HepG2 (cell line): Measurements from ENCODE around the gene SEMA6B. TPM values are rescaled to one million over a fixed set of nuclear protein-coding genes. Genes with fewer than 3 reads are reported as not detected.

Experiments used
- ATAC-seq: fragments of 200-7000 bp; cut with Tn5 transposase; 3 replicates; pipeline ENCODE4 v1.9.1; 2020; ENCODE audit warnings: mild to moderate bottlenecking, moderate library complexity
- BruUV-seq: library from RNA; stranded (reverse); fragments of 400-500 nt; replicated peaks from 2 replicates; lab custom pipeline; 2021; lab: Mats Ljungman, UMichigan
- CTCF ChIA-PET: fragments of 300-600 bp; formaldehyde crosslinking; extraction: SDS; loops from one replicate; lab custom pipeline; 2021; ENCODE audit warnings: low total read pairs, inconsistent platforms, low intra/inter-chr PET ratio; lab: Yijun Ruan, JAX
- POLR2A ChIA-PET: fragments of 350-600 bp; sonication (Branson Sonifier 250); formaldehyde crosslinking; loops from one replicate; lab custom pipeline; 2020; ENCODE audit warnings: antibody characterized with exemption, inconsistent platforms; lab: Yijun Ruan, JAX
- DNase-seq: peaks from one replicate; pipeline ENCODE4 v3.0.0-alpha.2; 2015; ENCODE audit warnings: low spot score
- FAIRE-seq: peaks from 3 replicates; lab custom pipeline; 2011; peaks lifted over from hg19 to GRCh38; lab: Jason Lieb, UNC
- H2AFZ ChIP-seq: one replicate; pipeline ENCODE4 v1.6.1; 2011; ENCODE audit warnings: low read length, inconsistent platforms
- H3K27ac ChIP-seq: fragments of 300-600 bp; 3 replicates; pipeline ENCODE4 v1.8.0; 2011; ENCODE audit warnings: mixed run types, mild to moderate bottlenecking, mixed read lengths, low read length, inconsistent platforms; ENCODE audit not compliant: insufficient read depth; ENCODE audit errors: extremely low read length
- H3K27me3 ChIP-seq, 2 experiments: fragments of 200-600 bp in 1 of 2; 2 replicates in 1 of 2; 3 replicates in 1 of 2; pipeline versions ENCODE4 v1.6.0 to v1.8.0; 2011; ENCODE audit warnings: low read length in 2 of 2, mild to moderate bottlenecking in 2 of 2, moderate library complexity in 2 of 2, inconsistent platforms in 1 of 2; ENCODE audit not compliant: insufficient read depth in 2 of 2, control insufficient read depth in 1 of 2
- H3K36me3 ChIP-seq, 2 experiments: fragments of 200-600 bp in 1 of 2; replicated peaks in 1 of 2; 2 replicates in 1 of 2; 3 replicates in 1 of 2; pipeline versions ENCODE4 v1.5.1 to v1.8.0; 2011; ENCODE audit warnings: low read length in 2 of 2, inconsistent platforms in 1 of 2; ENCODE audit not compliant: insufficient read depth in 2 of 2, control insufficient read depth in 1 of 2
- H3K4me1 ChIP-seq: 2 replicates; pipeline ENCODE4 v1.5.1; 2012; ENCODE audit warnings: low read length, inconsistent platforms; ENCODE audit not compliant: insufficient read depth
- H3K4me2 ChIP-seq: 2 replicates; pipeline ENCODE4 v1.6.0; 2011; ENCODE audit warnings: low read depth, low read length, inconsistent platforms
- H3K4me3 ChIP-seq, 3 experiments: fragments of 200-600 bp in 1 of 3; sonication (generic), shearing (Covaris generic) in 1 of 3; replicated peaks in 1 of 3; 2 replicates each; pipeline ENCODE4 v1.5.1; 2011 to 2016; ENCODE audit warnings: low read length in 3 of 3, inconsistent platforms in 2 of 3, low read depth in 2 of 3, mild to moderate bottlenecking in 2 of 3, control low read depth in 1 of 3, mixed read lengths in 1 of 3; ENCODE audit not compliant: insufficient read depth in 1 of 3
- H3K79me2 ChIP-seq: one replicate; pipeline ENCODE4 v1.6.1; 2011; ENCODE audit warnings: low read length, inconsistent platforms; ENCODE audit not compliant: insufficient read depth
- H3K9ac ChIP-seq: 2 replicates; pipeline ENCODE4 v1.6.0; 2011; ENCODE audit warnings: mild to moderate bottlenecking, low read depth, low read length, inconsistent platforms; ENCODE audit not compliant: insufficient read depth
- H3K9me3 ChIP-seq: 2 replicates; pipeline ENCODE4 v1.5.1; 2012; ENCODE audit warnings: mild to moderate bottlenecking, low read length
- H4K20me1 ChIP-seq: 2 replicates; pipeline ENCODE4 v1.6.0; 2011; ENCODE audit warnings: inconsistent platforms, mild to moderate bottlenecking, low read length, moderate library complexity; ENCODE audit not compliant: insufficient read depth
- CREBL2 ChIP-seq: sonication (generic); formaldehyde crosslinking; IDR thresholded peaks from 2 replicates; pipeline ENCODE4 v1.8.1; 2023; ENCODE audit warnings: missing genetic modification reagents, mild to moderate bottlenecking, borderline replicate concordance
- MAX ChIP-seq: IDR thresholded peaks from 2 replicates; pipeline ENCODE4 v1.6.1; 2012; ENCODE audit warnings: inconsistent platforms
- MEIS1 ChIP-seq: sonication (generic); formaldehyde crosslinking; IDR thresholded peaks from 2 replicates; pipeline ENCODE4 v1.9.0; 2021; ENCODE audit warnings: mild to moderate bottlenecking, missing genetic modification reagents, moderate library complexity, borderline replicate concordance
- MTERF4 ChIP-seq: sonication (generic); formaldehyde crosslinking; IDR thresholded peaks from 2 replicates; pipeline ENCODE4 v1.8.0; 2023; ENCODE audit warnings: mild to moderate bottlenecking, missing genetic modification reagents
- PREB ChIP-seq: sonication (generic); formaldehyde crosslinking; IDR thresholded peaks from 2 replicates; pipeline ENCODE4 v1.4.0; 2020; ENCODE audit warnings: missing genetic modification reagents
- ZKSCAN8 ChIP-seq: IDR thresholded peaks from 2 replicates; pipeline ENCODE4 v1.6.1; 2016; ENCODE audit warnings: borderline replicate concordance, missing genetic modification reagents, missing compliant biosample characterization
- ZNF629 ChIP-seq: sonication (generic); formaldehyde crosslinking; conservative IDR thresholded peaks from 2 replicates; pipeline ENCODE4 v1.5.0; 2020; ENCODE audit warnings: missing genetic modification reagents
- ZNF784 ChIP-seq: sonication (generic); formaldehyde crosslinking; IDR thresholded peaks from 2 replicates; pipeline ENCODE4 v1.5.1; 2020; ENCODE audit warnings: missing genetic modification reagents, mild to moderate bottlenecking, borderline replicate concordance
- ZNF879 ChIP-seq: sonication (generic); formaldehyde crosslinking; IDR thresholded peaks from 2 replicates; pipeline ENCODE4 v1.8.1; 2023; ENCODE audit warnings: missing genetic modification reagents
- WGBS: methylation state at CpG from one replicate; pipeline ENCODE4 v1.1.6; 2017; ENCODE audit warnings: low lambda C conversion rate; 5-methylcytosine and 5-hydroxymethylcytosine counted together
- in situ Hi-C: cut with HindIII; loops from 2 replicates; pipeline ENCODE4 v1.10.0; 2017; ENCODE audit warnings: low pct_unique_long_range_greater_than_20kb; ENCODE audit not compliant: extremely low pct_ligation_motif_present
- intact Hi-C: fragments of 100-400 bp; cut with micrococcal nuclease; formaldehyde crosslinking; loops from one replicate; pipeline ENCODE4 v1.10.0; 2022; ENCODE audit not compliant: unreplicated experiment
- polyA plus RNA-seq, 8 experiments: library from polyadenylated mRNA; depleted of rRNA in 3 of 8; stranded (reverse) in 7 of 8; unstranded in 1 of 8; fragments of >200 nt; fragmentation: Illumina TruSeq in 4 of 8; extraction: Trizol in 4 of 8; gene quantifications; 2 replicates each; pipeline versions ENCODE4 v1.2.1 to v1.2.3, GENCODE V29; 2011 to 2016; ENCODE audit warnings: low read depth in 4 of 8, missing spikeins in 1 of 8, mixed read lengths in 1 of 8; ENCODE audit not compliant: insufficient read depth in 1 of 8
- total RNA-seq, 5 experiments: library from RNA; depleted of rRNA; stranded (reverse); fragments of >200 nt; fragmentation: Illumina TruSeq; extraction: Trizol; gene quantifications; 2 replicates each; pipeline ENCODE4 v1.2.3, GENCODE V29; 2016; ENCODE audit warnings: low read depth in 1 of 5
- TF ChIP-seq, protein P1 (sequence below): sonication (generic); formaldehyde crosslinking; IDR thresholded peaks from 2 replicates; pipeline ENCODE4 v1.5.0; 2020; ENCODE audit warnings: missing genetic modification reagents
- TF ChIP-seq, protein P2 (sequence below): sonication (generic); formaldehyde crosslinking; IDR thresholded peaks from 2 replicates; pipeline ENCODE4 v1.5.1; 2020; ENCODE audit warnings: mild to moderate bottlenecking, missing genetic modification reagents, moderate library complexity

Gene SEMA6B
- total and polyA plus RNA-seq, 2 of the 13 experiments (the other 11 are each of a cell fraction or from before 2014, with no cell fraction given): 45.5 to 67.1 TPM

GRCh38 chr19:4533835-4534424 is 25.6 kb downstream of the SEMA6B start:
- no peaks in the 10 kb centered on the region for H3K36me3 ChIP-seq
- POLR2A ChIA-PET: interaction anchor here (1.3 to 2.5 kb wide), 4 partner anchors 9 to 192 kb away, joined by 4 to 38 read pairs (median 9); partner anchors contain the start of gene HDGFL2
- intact Hi-C loops: no loop called here
- CTCF ChIA-PET: no interaction called here
- H2AFZ ChIP-seq: no peak overlapping the region
- H3K27me3 ChIP-seq: no peaks in the 10 kb centered on the region; a peak in 1 of 5 replicates
- H3K27ac ChIP-seq: no peak overlapping the region
- no peak overlapping the region for H3K4me2 ChIP-seq
- H3K79me2 ChIP-seq: no peaks in the 10 kb centered on the region
- no TSS peak for BruUV-seq
- WGBS: 79% methylated on average over 6 of the region's 9 CpGs
- peaks cover 6% of the 10 kb centered on the region; the same call in 1 of the 2 replicates for H4K20me1 ChIP-seq
- H3K9ac ChIP-seq: no peak overlapping the region
- ATAC-seq (no peak), DNase-seq (no peak), FAIRE-seq (no peak)
- peaks cover 74% of the 10 kb centered on the region for H3K4me1 ChIP-seq
- no peaks in the 10 kb centered on the region for H3K9me3 ChIP-seq
- in situ Hi-C loops: no loop called here
- H3K4me3 ChIP-seq: no peak overlapping the region
- no peak for TF ChIP-seq PREB (CRISPR knock-in tag)
- no peak for TF ChIP-seq ZNF879 (CRISPR knock-in tag)
- TF ChIP-seq, protein P1, sequence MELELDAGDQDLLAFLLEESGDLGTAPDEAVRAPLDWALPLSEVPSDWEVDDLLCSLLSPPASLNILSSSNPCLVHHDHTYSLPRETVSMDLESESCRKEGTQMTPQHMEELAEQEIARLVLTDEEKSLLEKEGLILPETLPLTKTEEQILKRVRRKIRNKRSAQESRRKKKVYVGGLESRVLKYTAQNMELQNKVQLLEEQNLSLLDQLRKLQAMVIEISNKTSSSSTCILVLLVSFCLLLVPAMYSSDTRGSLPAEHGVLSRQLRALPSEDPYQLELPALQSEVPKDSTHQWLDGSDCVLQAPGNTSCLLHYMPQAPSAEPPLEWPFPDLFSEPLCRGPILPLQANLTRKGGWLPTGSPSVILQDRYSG (CRISPR knock-in tag): no peak
- TF ChIP-seq ZNF629 (CRISPR knock-in tag): peak; percentile 84; the same call in 1 of the 2 replicates
- TF ChIP-seq, protein P2, sequence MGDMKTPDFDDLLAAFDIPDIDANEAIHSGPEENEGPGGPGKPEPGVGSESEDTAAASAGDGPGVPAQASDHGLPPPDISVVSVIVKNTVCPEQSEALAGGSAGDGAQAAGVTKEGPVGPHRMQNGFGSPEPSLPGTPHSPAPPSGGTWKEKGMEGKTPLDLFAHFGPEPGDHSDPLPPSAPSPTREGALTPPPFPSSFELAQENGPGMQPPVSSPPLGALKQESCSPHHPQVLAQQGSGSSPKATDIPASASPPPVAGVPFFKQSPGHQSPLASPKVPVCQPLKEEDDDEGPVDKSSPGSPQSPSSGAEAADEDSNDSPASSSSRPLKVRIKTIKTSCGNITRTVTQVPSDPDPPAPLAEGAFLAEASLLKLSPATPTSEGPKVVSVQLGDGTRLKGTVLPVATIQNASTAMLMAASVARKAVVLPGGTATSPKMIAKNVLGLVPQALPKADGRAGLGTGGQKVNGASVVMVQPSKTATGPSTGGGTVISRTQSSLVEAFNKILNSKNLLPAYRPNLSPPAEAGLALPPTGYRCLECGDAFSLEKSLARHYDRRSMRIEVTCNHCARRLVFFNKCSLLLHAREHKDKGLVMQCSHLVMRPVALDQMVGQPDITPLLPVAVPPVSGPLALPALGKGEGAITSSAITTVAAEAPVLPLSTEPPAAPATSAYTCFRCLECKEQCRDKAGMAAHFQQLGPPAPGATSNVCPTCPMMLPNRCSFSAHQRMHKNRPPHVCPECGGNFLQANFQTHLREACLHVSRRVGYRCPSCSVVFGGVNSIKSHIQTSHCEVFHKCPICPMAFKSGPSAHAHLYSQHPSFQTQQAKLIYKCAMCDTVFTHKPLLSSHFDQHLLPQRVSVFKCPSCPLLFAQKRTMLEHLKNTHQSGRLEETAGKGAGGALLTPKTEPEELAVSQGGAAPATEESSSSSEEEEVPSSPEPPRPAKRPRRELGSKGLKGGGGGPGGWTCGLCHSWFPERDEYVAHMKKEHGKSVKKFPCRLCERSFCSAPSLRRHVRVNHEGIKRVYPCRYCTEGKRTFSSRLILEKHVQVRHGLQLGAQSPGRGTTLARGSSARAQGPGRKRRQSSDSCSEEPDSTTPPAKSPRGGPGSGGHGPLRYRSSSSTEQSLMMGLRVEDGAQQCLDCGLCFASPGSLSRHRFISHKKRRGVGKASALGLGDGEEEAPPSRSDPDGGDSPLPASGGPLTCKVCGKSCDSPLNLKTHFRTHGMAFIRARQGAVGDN (CRISPR knock-in tag): no peak
- TF ChIP-seq ZKSCAN8 (CRISPR knock-in tag): peak; percentile 51; the same call in 1 of the 2 replicates
- no peak for TF ChIP-seq MAX
- no peak for TF ChIP-seq CREBL2
- no peak for TF ChIP-seq MTERF4 (CRISPR knock-in tag)
- TF ChIP-seq ZNF784 (CRISPR knock-in tag): no peak
- TF ChIP-seq MEIS1 (CRISPR knock-in tag): no peak
